Astrocyte (in vitro differentiated cells and primary cell): ENCODE data around the gene CMSS1. TPM values are rescaled to one million over a fixed set of nuclear protein-coding genes. Genes with fewer than 3 reads are reported as not detected.
A peak's percentile ranks its signal among the peaks of the same experiment; 100 is the strongest.

Experiments
- DNase-seq: peaks from one replicate; pipeline ENCODE4 v3.0.0-alpha.2; 2010; ENCODE audit warnings: low read depth
- FAIRE-seq: peaks from 2 replicates; lab custom pipeline; 2011; peaks lifted over from hg19 to GRCh38; lab: Jason Lieb, UNC
- H2AFZ ChIP-seq: 2 replicates; pipeline ENCODE4 v1.6.0; 2012; ENCODE audit warnings: low read depth, low read length, inconsistent platforms
- H3K27ac ChIP-seq: 2 replicates; pipeline ENCODE4 v1.5.1; 2011; ENCODE audit warnings: low read depth, low read length, inconsistent platforms
- H3K27me3 ChIP-seq: 2 replicates; pipeline ENCODE4 v1.6.0; 2011; ENCODE audit warnings: low read length, inconsistent platforms; ENCODE audit not compliant: insufficient read depth
- H3K36me3 ChIP-seq: 2 replicates; pipeline ENCODE4 v1.5.1; 2011; ENCODE audit warnings: low read length, inconsistent platforms; ENCODE audit not compliant: insufficient read depth
- H3K4me1 ChIP-seq: 2 replicates; pipeline ENCODE4 v1.5.1; 2011; ENCODE audit warnings: low read length, inconsistent platforms; ENCODE audit not compliant: insufficient read depth
- H3K4me2 ChIP-seq: 2 replicates; pipeline ENCODE4 v1.6.0; 2012; ENCODE audit warnings: low read length, inconsistent platforms
- H3K4me3 ChIP-seq: 2 replicates; pipeline ENCODE4 v1.5.1; 2011; ENCODE audit warnings: low read depth, mild to moderate bottlenecking, low read length, inconsistent platforms; ENCODE audit not compliant: insufficient read depth
- H3K79me2 ChIP-seq: 2 replicates; pipeline ENCODE4 v1.6.0; 2012; ENCODE audit warnings: mild to moderate bottlenecking, low read length, inconsistent platforms; ENCODE audit not compliant: insufficient read depth
- H3K9ac ChIP-seq: 2 replicates; pipeline ENCODE4 v1.6.0; 2012; ENCODE audit warnings: mild to moderate bottlenecking, low read length, inconsistent platforms
- H3K9me3 ChIP-seq: 2 replicates; pipeline ENCODE4 v1.5.1; 2012; ENCODE audit warnings: low read depth, mild to moderate bottlenecking, low read length, inconsistent platforms; ENCODE audit not compliant: insufficient read depth
- H4K20me1 ChIP-seq: 2 replicates; pipeline ENCODE4 v1.6.0; 2012; ENCODE audit warnings: low read length, inconsistent platforms; ENCODE audit not compliant: insufficient read depth
- H3K27ac Mint-ChIP-seq: one replicate; pipeline ENCODE4 v1.8.0; 2021; ENCODE audit warnings: mild to moderate bottlenecking, mixed read lengths; ENCODE audit not compliant: unreplicated experiment
- H3K27me3 Mint-ChIP-seq: one replicate; pipeline ENCODE4 v1.8.0; 2021; ENCODE audit warnings: low read depth, mixed read lengths; ENCODE audit not compliant: unreplicated experiment
- H3K36me3 Mint-ChIP-seq: one replicate; pipeline ENCODE4 v1.8.0; 2021; ENCODE audit warnings: low read depth, mixed read lengths; ENCODE audit not compliant: unreplicated experiment
- H3K4me1 Mint-ChIP-seq: one replicate; pipeline ENCODE4 v1.8.0; 2021; ENCODE audit warnings: low read depth, mixed read lengths; ENCODE audit not compliant: unreplicated experiment
- H3K4me3 Mint-ChIP-seq: one replicate; pipeline ENCODE4 v1.8.0; 2021; ENCODE audit warnings: mild to moderate bottlenecking, moderate library complexity, mixed read lengths; ENCODE audit not compliant: unreplicated experiment
- H3K9me3 Mint-ChIP-seq: one replicate; pipeline ENCODE4 v1.8.0; 2021; ENCODE audit warnings: mild to moderate bottlenecking, mixed read lengths; ENCODE audit not compliant: unreplicated experiment
- CTCF ChIP-seq: IDR thresholded peaks from 2 replicates; pipeline ENCODE4 v1.5.1; 2011; ENCODE audit warnings: low read depth, mild to moderate bottlenecking, inconsistent platforms, low read length, moderate library complexity; ENCODE audit not compliant: insufficient read depth
- EZH2 ChIP-seq: IDR thresholded peaks from 2 replicates; pipeline ENCODE4 v1.6.1; 2012; ENCODE audit warnings: mild to moderate bottlenecking, low read length, inconsistent platforms; ENCODE audit not compliant: insufficient read depth
- total RNA-seq: library from RNA; stranded (reverse); gene quantifications from 2 replicates; pipeline ENCODE4 v1.2.1, GENCODE V29; 2021

Gene CMSS1
- total RNA-seq, 1 donor from 2014 or later: 12.5 TPM

- peaks cover 55% of the 10 kb centered on the region for H3K4me1 Mint-ChIP-seq
- Histone ChIP-seq H3K4me3 (no peak overlapping the region), H3K4me1 (peaks cover 29% of the 10 kb centered on the region), H3K27me3 (no peaks in the 10 kb centered on the region), H3K4me2 (peak overlapping the region; percentile 48), H3K79me2 (no peaks in the 10 kb centered on the region), H3K9me3 (no peaks in the 10 kb centered on the region), H2AFZ (no peak overlapping the region), H4K20me1 (no peaks in the 10 kb centered on the region), H3K36me3 (no peaks in the 10 kb centered on the region), H3K27ac (peak overlapping the region; percentile 82), H3K9ac (peak overlapping the region; percentile 13)
- H3K36me3 Mint-ChIP-seq: no peaks in the 10 kb centered on the region
- H3K4me3 Mint-ChIP-seq: no peak overlapping the region
- no peak for FAIRE-seq
- TF ChIP-seq CTCF (no peak), EZH2 (no peak)
- H3K27me3 Mint-ChIP-seq: no peaks in the 10 kb centered on the region
- DNase-seq: no peak
- peak overlapping the region; percentile 0 for H3K27ac Mint-ChIP-seq
- H3K9me3 Mint-ChIP-seq: no peaks in the 10 kb centered on the region
Observed at GRCh38 chr3:100003609-100004503, 186.2 kb downstream of the CMSS1 start.

- H3K9me3 ChIP-seq: no peaks in the 10 kb centered on the region
- peaks cover 58% of the 10 kb centered on the region for H3K4me1 Mint-ChIP-seq
- H3K27me3 ChIP-seq: no peaks in the 10 kb centered on the region
- FAIRE-seq: no peak
- H3K4me2 ChIP-seq: no peak overlapping the region
- no peak for TF ChIP-seq CTCF
- TF ChIP-seq EZH2: no peak
- no peak overlapping the region for H3K9ac ChIP-seq
- H3K9me3 Mint-ChIP-seq: no peaks in the 10 kb centered on the region
- H3K4me1 ChIP-seq: peaks cover 29% of the 10 kb centered on the region
- H3K27ac Mint-ChIP-seq: no peak overlapping the region
- no peak overlapping the region for H2AFZ ChIP-seq
- no peak for DNase-seq
- no peaks in the 10 kb centered on the region for H3K36me3 Mint-ChIP-seq
- H3K4me3 Mint-ChIP-seq: no peak overlapping the region
- no peak overlapping the region for H3K4me3 ChIP-seq
- H3K79me2 ChIP-seq: no peaks in the 10 kb centered on the region
- H3K36me3 ChIP-seq: no peaks in the 10 kb centered on the region
- no peaks in the 10 kb centered on the region for H3K27me3 Mint-ChIP-seq
- no peak overlapping the region for H3K27ac ChIP-seq
- H4K20me1 ChIP-seq: no peaks in the 10 kb centered on the region
Observed at GRCh38 chr3:100004931-100005330, 187.3 kb downstream of the CMSS1 start.
